Measurements from ENCODE around the gene CDKAL1. TPM values are rescaled to one million over a fixed set of nuclear protein-coding genes. Genes with fewer than 3 reads are reported as not detected.

CDKAL1 gene

GRCh38 chr6:21273451-21273850, 739.2 kb downstream of the CDKAL1 start:
- H3K36me3 ChIP-seq (ENCODE audit: insufficient read depth, low read length) = no peaks in the 10 kb centered on the region
- H3K4me1 ChIP-seq (ENCODE audit: control insufficient read depth, insufficient read depth, low read length) = no peaks in the 10 kb centered on the region
- H3K9me3 ChIP-seq (replicated peaks; ENCODE audit: low read length) = no peaks in the 10 kb centered on the region
- H3K4me3 ChIP-seq (ENCODE audit: low read length) = no peak overlapping the region
- H3K9ac ChIP-seq (ENCODE audit: low read depth, low read length) = no peak overlapping the region
- no peaks in the 10 kb centered on the region for H3K27me3 ChIP-seq (ENCODE audit: control insufficient read depth, insufficient read depth, low read length)
- H3K4me2 ChIP-seq (ENCODE audit: low read length) = no peak overlapping the region

- H3K27me3 ChIP-seq (ENCODE audit: control insufficient read depth, insufficient read depth, low read length) = no peaks in the 10 kb centered on the region
Measured at GRCh38 chr6:21274851-21275250, 740.6 kb downstream of the CDKAL1 start.

GRCh38 chr6:21277601-21278374, 743.5 kb downstream of the CDKAL1 start:
- Histone ChIP-seq H3K9me3 (replicated peaks; ENCODE audit: low read length) (no peaks in the 10 kb centered on the region), H3K4me3 (ENCODE audit: low read length) (no peak overlapping the region), H3K4me2 (ENCODE audit: low read length) (no peak overlapping the region), H3K27me3 (ENCODE audit: control insufficient read depth, insufficient read depth, low read length) (no peaks in the 10 kb centered on the region), H3K9ac (ENCODE audit: low read depth, low read length) (no peak overlapping the region), H3K4me1 (ENCODE audit: control insufficient read depth, insufficient read depth, low read length) (no peaks in the 10 kb centered on the region), H3K36me3 (ENCODE audit: insufficient read depth, low read length) (no peaks in the 10 kb centered on the region)

More at GRCh38 chr6:21274851-21275250, 740.6 kb downstream of the CDKAL1 start:
- no peaks in the 10 kb centered on the region for H3K36me3 ChIP-seq (ENCODE audit: insufficient read depth, low read length)
- no peak overlapping the region for H3K4me2 ChIP-seq (ENCODE audit: low read length)
- H3K9me3 ChIP-seq (replicated peaks; ENCODE audit: low read length) = no peaks in the 10 kb centered on the region
- H3K4me3 ChIP-seq (ENCODE audit: low read length) = no peak overlapping the region
- no peaks in the 10 kb centered on the region for H3K4me1 ChIP-seq (ENCODE audit: control insufficient read depth, insufficient read depth, low read length)
- H3K9ac ChIP-seq (ENCODE audit: low read depth, low read length) = no peak overlapping the region

- Histone ChIP-seq H3K27me3 (ENCODE audit: control insufficient read depth, insufficient read depth, low read length) (no peaks in the 10 kb centered on the region), H3K9me3 (replicated peaks; ENCODE audit: low read length) (no peaks in the 10 kb centered on the region), H3K4me3 (ENCODE audit: low read length) (no peak overlapping the region), H3K9ac (ENCODE audit: low read depth, low read length) (no peak overlapping the region), H3K36me3 (ENCODE audit: insufficient read depth, low read length) (no peaks in the 10 kb centered on the region), H3K4me1 (ENCODE audit: control insufficient read depth, insufficient read depth, low read length) (no peaks in the 10 kb centered on the region), H3K4me2 (ENCODE audit: low read length) (no peak overlapping the region)
Measured at GRCh38 chr6:21278375-21278745, 744.1 kb downstream of the CDKAL1 start.

- no peak overlapping the region for H3K4me2 ChIP-seq (ENCODE audit: low read length)
- H3K9ac ChIP-seq (ENCODE audit: low read depth, low read length) = no peak overlapping the region
- H3K27me3 ChIP-seq (ENCODE audit: control insufficient read depth, insufficient read depth, low read length) = no peaks in the 10 kb centered on the region
- H3K4me1 ChIP-seq (ENCODE audit: control insufficient read depth, insufficient read depth, low read length) = no peaks in the 10 kb centered on the region
- H3K4me3 ChIP-seq (ENCODE audit: low read length) = no peak overlapping the region
- no peaks in the 10 kb centered on the region for H3K36me3 ChIP-seq (ENCODE audit: insufficient read depth, low read length)
- H3K9me3 ChIP-seq (replicated peaks; ENCODE audit: low read length) = no peaks in the 10 kb centered on the region
Measured at GRCh38 chr6:21279619-21280018, 745.4 kb downstream of the CDKAL1 start.

GRCh38 chr6:21281366-21281765, 747.1 kb downstream of the CDKAL1 start:
- Histone ChIP-seq H3K4me1 (ENCODE audit: control insufficient read depth, insufficient read depth, low read length) (no peaks in the 10 kb centered on the region), H3K27me3 (ENCODE audit: control insufficient read depth, insufficient read depth, low read length) (no peaks in the 10 kb centered on the region), H3K4me3 (ENCODE audit: low read length) (no peak overlapping the region)

More at GRCh38 chr6:21281366-21281765, 747.1 kb downstream of the CDKAL1 start:
- Histone ChIP-seq H3K4me2 (ENCODE audit: low read length) (no peak overlapping the region), H3K9me3 (replicated peaks; ENCODE audit: low read length) (no peaks in the 10 kb centered on the region), H3K36me3 (ENCODE audit: insufficient read depth, low read length) (no peaks in the 10 kb centered on the region), H3K9ac (ENCODE audit: low read depth, low read length) (no peak overlapping the region)

Small RNA genes within 50 kb of the gene (small RNA-seq; reads per million reads assigned to genes)
- gene RF00019 = not detected
- not detected for gene RNU6-150P
